ENCODE measurements around the gene MATN4. TPM values are rescaled to one million over a fixed set of nuclear protein-coding genes. Genes with fewer than 3 reads are reported as not detected.
A peak's percentile ranks its signal among the peaks of the same experiment; 100 is the strongest.

The MATN4 gene
- total and polyA plus RNA-seq, 2 of the 13 experiments (the other 11 are each of a cell fraction or from before 2014, with no cell fraction given), result not detected

DNA sequence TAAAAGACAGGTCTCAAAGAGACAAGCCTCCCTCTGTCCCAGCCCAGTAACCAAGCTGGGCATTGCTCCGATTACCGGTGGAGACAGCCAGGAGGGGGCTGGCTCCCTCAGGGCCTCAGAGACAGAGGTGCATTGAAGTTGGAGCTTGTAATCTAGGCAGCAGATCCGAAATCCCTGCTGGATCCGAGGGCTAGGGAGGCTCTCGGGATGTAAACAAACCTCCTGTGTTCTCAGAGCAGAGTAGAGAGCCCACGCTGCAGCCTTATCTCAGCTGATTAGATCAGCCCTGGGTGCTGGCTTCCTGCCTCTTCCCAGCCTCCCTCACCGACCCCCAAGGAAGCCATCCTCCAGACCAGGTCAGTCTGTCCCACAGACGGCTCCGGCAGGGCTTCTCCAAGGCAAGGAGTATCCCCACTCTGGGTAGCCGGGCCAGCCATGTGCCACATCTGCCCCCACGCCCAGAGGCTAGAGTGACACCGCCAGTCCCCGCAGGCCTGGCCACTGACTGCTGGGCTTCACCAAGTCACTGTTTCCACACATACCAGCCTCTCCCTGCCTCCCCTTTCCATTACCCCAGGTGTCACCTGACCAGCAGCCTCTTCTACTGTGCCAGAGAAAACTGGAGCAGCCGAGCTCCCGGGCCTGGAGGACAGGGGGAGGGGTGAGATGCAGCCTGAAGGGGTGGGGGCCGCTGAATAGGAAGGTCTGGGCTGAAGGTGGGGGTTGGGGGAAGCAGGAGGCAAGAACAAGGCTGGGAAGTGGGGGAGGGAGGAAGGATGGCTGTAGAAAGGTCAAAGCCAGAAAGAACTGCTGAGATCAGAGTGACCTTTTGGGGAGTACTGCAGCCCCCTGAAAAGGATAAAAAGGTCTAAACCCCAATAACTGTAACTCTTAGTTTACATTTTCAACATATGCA lies 34.1 kb upstream of the MATN4 start (continued):
- TF ChIP-seq, protein P1, sequence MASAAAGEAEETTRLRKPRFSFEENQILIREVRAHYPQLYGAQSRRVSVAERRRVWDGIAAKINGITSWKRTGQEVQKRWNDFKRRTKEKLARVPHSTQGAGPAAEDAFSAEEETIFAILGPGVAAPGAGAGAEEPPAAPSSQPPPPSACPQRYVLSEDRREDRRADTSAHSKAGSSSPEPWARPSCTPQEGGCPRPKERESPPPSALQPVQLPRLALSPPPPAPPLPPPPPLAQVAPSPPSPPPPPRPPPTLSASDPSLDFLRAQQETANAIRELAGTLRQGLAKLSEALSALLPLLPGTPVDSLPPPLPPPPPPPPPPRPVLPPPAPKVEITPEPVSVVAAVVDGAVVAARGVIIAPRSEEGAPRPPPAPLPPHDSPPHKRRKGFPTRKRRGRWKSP (CRISPR knock-in tag; IDR thresholded peaks at IDR 0.05), result peak; percentile 66; the same call in 1 of the 2 replicates
- TF ChIP-seq IKZF4 (CRISPR knock-in tag; IDR thresholded peaks at IDR 0.05; ENCODE audit: borderline replicate concordance, low read depth, not compliant biosample characterization), result peak; percentile 51
- 0 out of 2 replicates have a peak, but pooled peaks have one; percentile 19 for TF ChIP-seq FOXP1 (IDR thresholded peaks at IDR 0.05)
- TF ChIP-seq FOXP1 (CRISPR knock-in tag; IDR thresholded peaks at IDR 0.05), result peak; percentile 59
- TF ChIP-seq MATR3 (CRISPR knock-in tag; IDR thresholded peaks at IDR 0.05), result no peak
- no peak for TF ChIP-seq ZNF207 (IDR thresholded peaks at IDR 0.05; ENCODE audit: borderline replicate concordance)
- 0 out of 2 replicates have a peak, but pooled peaks have one; percentile 53 for TF ChIP-seq ZNF337 (CRISPR knock-in tag; IDR thresholded peaks at IDR 0.05; ENCODE audit: borderline replicate concordance, low read depth)
- TF ChIP-seq, protein P2, sequence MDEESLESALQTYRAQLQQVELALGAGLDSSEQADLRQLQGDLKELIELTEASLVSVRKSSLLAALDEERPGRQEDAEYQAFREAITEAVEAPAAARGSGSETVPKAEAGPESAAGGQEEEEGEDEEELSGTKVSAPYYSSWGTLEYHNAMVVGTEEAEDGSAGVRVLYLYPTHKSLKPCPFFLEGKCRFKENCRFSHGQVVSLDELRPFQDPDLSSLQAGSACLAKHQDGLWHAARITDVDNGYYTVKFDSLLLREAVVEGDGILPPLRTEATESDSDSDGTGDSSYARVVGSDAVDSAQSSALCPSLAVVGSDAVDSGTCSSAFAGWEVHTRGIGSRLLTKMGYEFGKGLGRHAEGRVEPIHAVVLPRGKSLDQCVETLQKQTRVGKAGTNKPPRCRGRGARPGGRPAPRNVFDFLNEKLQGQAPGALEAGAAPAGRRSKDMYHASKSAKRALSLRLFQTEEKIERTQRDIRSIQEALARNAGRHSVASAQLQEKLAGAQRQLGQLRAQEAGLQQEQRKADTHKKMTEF (CRISPR knock-in tag; IDR thresholded peaks at IDR 0.05), result peak; percentile 85
- 0 out of 2 replicates have a peak, but pooled peaks have one; percentile 3 for TF ChIP-seq KDM2A (CRISPR knock-in tag; IDR thresholded peaks at IDR 0.05; ENCODE audit: borderline replicate concordance, low read depth)
- TF ChIP-seq, protein P3, sequence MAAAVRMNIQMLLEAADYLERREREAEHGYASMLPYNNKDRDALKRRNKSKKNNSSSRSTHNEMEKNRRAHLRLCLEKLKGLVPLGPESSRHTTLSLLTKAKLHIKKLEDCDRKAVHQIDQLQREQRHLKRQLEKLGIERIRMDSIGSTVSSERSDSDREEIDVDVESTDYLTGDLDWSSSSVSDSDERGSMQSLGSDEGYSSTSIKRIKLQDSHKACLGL (CRISPR knock-in tag; IDR thresholded peaks at IDR 0.05), result peak; percentile 77; the same call in 1 of the 2 replicates
- peak; percentile 70; the same call in 1 of the 2 replicates for TF ChIP-seq ZNF350 (CRISPR knock-in tag; IDR thresholded peaks at IDR 0.05; ENCODE audit: borderline replicate concordance, low read depth)
- TF ChIP-seq RBAK (CRISPR knock-in tag; IDR thresholded peaks at IDR 0.05), result peak; percentile 20; the same call in 1 of the 2 replicates
- TF ChIP-seq, protein P4, sequence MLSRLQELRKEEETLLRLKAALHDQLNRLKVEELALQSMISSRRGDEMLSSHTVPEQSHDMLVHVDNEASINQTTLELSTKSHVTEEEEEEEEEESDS (CRISPR knock-in tag; IDR thresholded peaks at IDR 0.05; ENCODE audit: borderline replicate concordance), result no peak
- TF ChIP-seq TBL1XR1 (IDR thresholded peaks at IDR 0.05; ENCODE audit: borderline replicate concordance, low read length, partially characterized antibody), result peak; percentile 2
- TF ChIP-seq ELF3 (CRISPR knock-in tag; IDR thresholded peaks at IDR 0.05), result peak; percentile 46; the same call in 1 of the 2 replicates
- TF ChIP-seq, protein P5, sequence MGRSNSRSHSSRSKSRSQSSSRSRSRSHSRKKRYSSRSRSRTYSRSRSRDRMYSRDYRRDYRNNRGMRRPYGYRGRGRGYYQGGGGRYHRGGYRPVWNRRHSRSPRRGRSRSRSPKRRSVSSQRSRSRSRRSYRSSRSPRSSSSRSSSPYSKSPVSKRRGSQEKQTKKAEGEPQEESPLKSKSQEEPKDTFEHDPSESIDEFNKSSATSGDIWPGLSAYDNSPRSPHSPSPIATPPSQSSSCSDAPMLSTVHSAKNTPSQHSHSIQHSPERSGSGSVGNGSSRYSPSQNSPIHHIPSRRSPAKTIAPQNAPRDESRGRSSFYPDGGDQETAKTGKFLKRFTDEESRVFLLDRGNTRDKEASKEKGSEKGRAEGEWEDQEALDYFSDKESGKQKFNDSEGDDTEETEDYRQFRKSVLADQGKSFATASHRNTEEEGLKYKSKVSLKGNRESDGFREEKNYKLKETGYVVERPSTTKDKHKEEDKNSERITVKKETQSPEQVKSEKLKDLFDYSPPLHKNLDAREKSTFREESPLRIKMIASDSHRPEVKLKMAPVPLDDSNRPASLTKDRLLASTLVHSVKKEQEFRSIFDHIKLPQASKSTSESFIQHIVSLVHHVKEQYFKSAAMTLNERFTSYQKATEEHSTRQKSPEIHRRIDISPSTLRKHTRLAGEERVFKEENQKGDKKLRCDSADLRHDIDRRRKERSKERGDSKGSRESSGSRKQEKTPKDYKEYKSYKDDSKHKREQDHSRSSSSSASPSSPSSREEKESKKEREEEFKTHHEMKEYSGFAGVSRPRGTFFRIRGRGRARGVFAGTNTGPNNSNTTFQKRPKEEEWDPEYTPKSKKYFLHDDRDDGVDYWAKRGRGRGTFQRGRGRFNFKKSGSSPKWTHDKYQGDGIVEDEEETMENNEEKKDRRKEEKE (IDR thresholded peaks at IDR 0.05), result no peak
- peak; percentile 80 for TF ChIP-seq SAP130 (CRISPR knock-in tag; IDR thresholded peaks at IDR 0.05; ENCODE audit: low read depth)
- TF ChIP-seq, protein P6, sequence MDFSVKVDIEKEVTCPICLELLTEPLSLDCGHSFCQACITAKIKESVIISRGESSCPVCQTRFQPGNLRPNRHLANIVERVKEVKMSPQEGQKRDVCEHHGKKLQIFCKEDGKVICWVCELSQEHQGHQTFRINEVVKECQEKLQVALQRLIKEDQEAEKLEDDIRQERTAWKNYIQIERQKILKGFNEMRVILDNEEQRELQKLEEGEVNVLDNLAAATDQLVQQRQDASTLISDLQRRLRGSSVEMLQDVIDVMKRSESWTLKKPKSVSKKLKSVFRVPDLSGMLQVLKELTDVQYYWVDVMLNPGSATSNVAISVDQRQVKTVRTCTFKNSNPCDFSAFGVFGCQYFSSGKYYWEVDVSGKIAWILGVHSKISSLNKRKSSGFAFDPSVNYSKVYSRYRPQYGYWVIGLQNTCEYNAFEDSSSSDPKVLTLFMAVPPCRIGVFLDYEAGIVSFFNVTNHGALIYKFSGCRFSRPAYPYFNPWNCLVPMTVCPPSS (IDR thresholded peaks at IDR 0.05), result no peak
